Heart left ventricle (tissue), 13 donors: Measurements from ENCODE around the gene MSI2.

Source experiments
- CTCF ChIP-seq, 12 donors: fragments of 200-600 bp; sonication (generic) in 4 of 12; IDR thresholded peaks; one replicate each; pipeline versions ENCODE4 v1.5.0 to v1.8.0; 2018 to 2022; ENCODE audit warnings: antibody characterized with exemption in 12 of 12, mild to moderate bottlenecking in 5 of 12
- POLR2A ChIP-seq, 2 donors: fragments of 450-650 bp; IDR thresholded peaks; one replicate each; pipeline ENCODE4 v1.6.1; 2017; ENCODE audit warnings: antibody characterized with exemption in 2 of 2, mild to moderate bottlenecking in 2 of 2, moderate library complexity in 2 of 2
- donor health status: ischemic (EF 13 %, LVEDD 7.1; RV severe dilation, severe dysfunction).
- donor health status: DM: no; HTN: yes; CAD: no.
- donor health status: DM: no; HTN: no; CAD: no.
- donor health status: ischemic (EF 25% LVEDD 6.9; RV normal size, moderate dysfunction).
- donor health status: ischemic (EF 25% LVEDD 5.7; RV mildly dilated, moderate dysfunction).
- donor health status: ischemic (EF 35%, LVEDD 5.7; RV mildly dilated, moderate dysfunction).
- donor health status: nonischemic (EF 11% LVEDD 7.7; RV severe dilation, severe dysfunction).
- donor health status: DM: yes; HTN: yes; CAD: no.
- donor health status: PGD.
- donor health status: ischemic (EF 29% LVEDD 5.4; RV normal size, mild dysfunction).
- donor health status: nonischemic (EF 23%, LVEDD 6.1; RV moderate dilation, normal function).

- TF ChIP-seq CTCF (IDR thresholded peaks at IDR 0.05) = no peak
- no peak for TF ChIP-seq POLR2A (IDR thresholded peaks at IDR 0.05)
These were observed 168.5 kb downstream of the MSI2 start for GRCh38 chr17:57424777-57425188.
